ENCODE data around the gene MLPH. TPM values are rescaled to one million over a fixed set of nuclear protein-coding genes. Genes with fewer than 3 reads are reported as not detected.

MLPH gene
- total and polyA plus RNA-seq, 2 of the 13 experiments (the other 11 are each of a cell fraction or from before 2014, with no cell fraction given), result 0.12 TPM; not detected in 1

DNA sequence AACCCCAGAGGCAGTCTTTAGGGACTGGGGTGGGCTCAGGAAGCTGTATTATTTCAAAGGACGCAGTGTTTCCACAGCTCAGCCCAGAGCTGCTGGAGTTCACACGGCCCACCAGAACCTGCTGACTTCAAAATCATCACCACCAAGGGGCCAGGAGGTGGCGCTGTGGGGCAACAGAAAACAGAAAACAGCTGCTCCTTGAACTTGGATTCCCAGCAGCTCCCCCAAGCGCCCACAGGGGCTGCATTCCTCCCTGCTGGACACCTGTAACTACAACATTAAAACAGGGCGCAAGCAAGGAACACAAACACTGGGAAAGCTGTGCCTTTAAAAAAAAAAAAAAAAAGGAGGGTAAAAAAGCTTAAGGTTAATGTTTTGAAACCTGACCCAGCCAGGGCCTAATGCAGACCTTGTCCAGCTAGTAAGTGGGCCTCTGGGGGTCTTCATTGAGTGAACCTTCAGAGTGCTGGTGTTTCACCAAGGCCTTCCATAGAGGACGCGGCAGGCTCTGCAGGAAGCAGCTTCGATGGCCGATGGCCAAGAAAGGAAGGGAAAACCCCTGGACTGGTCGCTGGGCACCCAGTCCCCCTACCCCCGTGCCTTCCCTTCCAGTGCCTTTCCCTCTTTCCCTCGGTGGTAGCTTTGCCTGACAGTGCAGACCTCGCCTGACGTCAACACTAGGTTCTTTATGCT lies 25.9 kb downstream of the MLPH start (continued):
- no peak for TF ChIP-seq DMAP1 (CRISPR knock-in tag; IDR thresholded peaks at IDR 0.05)
- TF ChIP-seq, protein P1, sequence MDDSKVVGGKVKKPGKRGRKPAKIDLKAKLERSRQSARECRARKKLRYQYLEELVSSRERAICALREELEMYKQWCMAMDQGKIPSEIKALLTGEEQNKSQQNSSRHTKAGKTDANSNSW (CRISPR knock-in tag; IDR thresholded peaks at IDR 0.05; ENCODE audit: borderline replicate concordance), result no peak
- TF ChIP-seq KLF16 (CRISPR knock-in tag; IDR thresholded peaks at IDR 0.05), result peak in 1 of 2 experiments; percentile 44; a peak in 1 of 4 replicates
- TF ChIP-seq, protein P2, sequence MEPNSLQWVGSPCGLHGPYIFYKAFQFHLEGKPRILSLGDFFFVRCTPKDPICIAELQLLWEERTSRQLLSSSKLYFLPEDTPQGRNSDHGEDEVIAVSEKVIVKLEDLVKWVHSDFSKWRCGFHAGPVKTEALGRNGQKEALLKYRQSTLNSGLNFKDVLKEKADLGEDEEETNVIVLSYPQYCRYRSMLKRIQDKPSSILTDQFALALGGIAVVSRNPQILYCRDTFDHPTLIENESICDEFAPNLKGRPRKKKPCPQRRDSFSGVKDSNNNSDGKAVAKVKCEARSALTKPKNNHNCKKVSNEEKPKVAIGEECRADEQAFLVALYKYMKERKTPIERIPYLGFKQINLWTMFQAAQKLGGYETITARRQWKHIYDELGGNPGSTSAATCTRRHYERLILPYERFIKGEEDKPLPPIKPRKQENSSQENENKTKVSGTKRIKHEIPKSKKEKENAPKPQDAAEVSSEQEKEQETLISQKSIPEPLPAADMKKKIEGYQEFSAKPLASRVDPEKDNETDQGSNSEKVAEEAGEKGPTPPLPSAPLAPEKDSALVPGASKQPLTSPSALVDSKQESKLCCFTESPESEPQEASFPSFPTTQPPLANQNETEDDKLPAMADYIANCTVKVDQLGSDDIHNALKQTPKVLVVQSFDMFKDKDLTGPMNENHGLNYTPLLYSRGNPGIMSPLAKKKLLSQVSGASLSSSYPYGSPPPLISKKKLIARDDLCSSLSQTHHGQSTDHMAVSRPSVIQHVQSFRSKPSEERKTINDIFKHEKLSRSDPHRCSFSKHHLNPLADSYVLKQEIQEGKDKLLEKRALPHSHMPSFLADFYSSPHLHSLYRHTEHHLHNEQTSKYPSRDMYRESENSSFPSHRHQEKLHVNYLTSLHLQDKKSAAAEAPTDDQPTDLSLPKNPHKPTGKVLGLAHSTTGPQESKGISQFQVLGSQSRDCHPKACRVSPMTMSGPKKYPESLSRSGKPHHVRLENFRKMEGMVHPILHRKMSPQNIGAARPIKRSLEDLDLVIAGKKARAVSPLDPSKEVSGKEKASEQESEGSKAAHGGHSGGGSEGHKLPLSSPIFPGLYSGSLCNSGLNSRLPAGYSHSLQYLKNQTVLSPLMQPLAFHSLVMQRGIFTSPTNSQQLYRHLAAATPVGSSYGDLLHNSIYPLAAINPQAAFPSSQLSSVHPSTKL (CRISPR knock-in tag; IDR thresholded peaks at IDR 0.05), result peak; percentile 68
- peak; percentile 59; the same call in 1 of the 2 replicates for TF ChIP-seq ISL2 (CRISPR knock-in tag; IDR thresholded peaks at IDR 0.05)
- TF ChIP-seq ZMYM4 (CRISPR knock-in tag; IDR thresholded peaks at IDR 0.05), result peak; percentile 34; the same call in 1 of the 2 replicates
- TF ChIP-seq KLF6 (CRISPR knock-in tag; IDR thresholded peaks at IDR 0.05), result peak; percentile 44; the same call in 1 of the 2 replicates
- TF ChIP-seq ZNF205 (CRISPR knock-in tag; IDR thresholded peaks at IDR 0.05), result 0 out of 2 replicates have a peak, but pooled peaks have one; percentile 64
- TF ChIP-seq ZNF563 (CRISPR knock-in tag; IDR thresholded peaks at IDR 0.05), result 0 out of 2 replicates have a peak, but pooled peaks have one; percentile 53
- 0 out of 2 replicates have a peak, but pooled peaks have one; percentile 41 for TF ChIP-seq ZBTB42 (CRISPR knock-in tag; IDR thresholded peaks at IDR 0.05)
- 0 out of 2 replicates have a peak, but pooled peaks have one; percentile 18 for TF ChIP-seq ZFY (CRISPR knock-in tag; IDR thresholded peaks at IDR 0.05)
- no peak for TF ChIP-seq KDM5A (IDR thresholded peaks at IDR 0.05; ENCODE audit: borderline replicate concordance, low read length)
- TF ChIP-seq ZNF20 (CRISPR knock-in tag; IDR thresholded peaks at IDR 0.05), result no peak
- no peak for TF ChIP-seq ZNF121 (CRISPR knock-in tag; IDR thresholded peaks at IDR 0.05)
- 0 out of 2 replicates have a peak, but pooled peaks have one; percentile 20 for TF ChIP-seq ZNF329 (CRISPR knock-in tag; IDR thresholded peaks at IDR 0.05; ENCODE audit: low read depth)
- peak; percentile 58; the same call in 1 of the 2 replicates for TF ChIP-seq ZFP37 (CRISPR knock-in tag; IDR thresholded peaks at IDR 0.05; ENCODE audit: borderline replicate concordance)
- TF ChIP-seq ZNF124 (CRISPR knock-in tag; IDR thresholded peaks at IDR 0.05), result 0 out of 2 replicates have a peak, but pooled peaks have one; percentile 39
- TF ChIP-seq, protein P3, sequence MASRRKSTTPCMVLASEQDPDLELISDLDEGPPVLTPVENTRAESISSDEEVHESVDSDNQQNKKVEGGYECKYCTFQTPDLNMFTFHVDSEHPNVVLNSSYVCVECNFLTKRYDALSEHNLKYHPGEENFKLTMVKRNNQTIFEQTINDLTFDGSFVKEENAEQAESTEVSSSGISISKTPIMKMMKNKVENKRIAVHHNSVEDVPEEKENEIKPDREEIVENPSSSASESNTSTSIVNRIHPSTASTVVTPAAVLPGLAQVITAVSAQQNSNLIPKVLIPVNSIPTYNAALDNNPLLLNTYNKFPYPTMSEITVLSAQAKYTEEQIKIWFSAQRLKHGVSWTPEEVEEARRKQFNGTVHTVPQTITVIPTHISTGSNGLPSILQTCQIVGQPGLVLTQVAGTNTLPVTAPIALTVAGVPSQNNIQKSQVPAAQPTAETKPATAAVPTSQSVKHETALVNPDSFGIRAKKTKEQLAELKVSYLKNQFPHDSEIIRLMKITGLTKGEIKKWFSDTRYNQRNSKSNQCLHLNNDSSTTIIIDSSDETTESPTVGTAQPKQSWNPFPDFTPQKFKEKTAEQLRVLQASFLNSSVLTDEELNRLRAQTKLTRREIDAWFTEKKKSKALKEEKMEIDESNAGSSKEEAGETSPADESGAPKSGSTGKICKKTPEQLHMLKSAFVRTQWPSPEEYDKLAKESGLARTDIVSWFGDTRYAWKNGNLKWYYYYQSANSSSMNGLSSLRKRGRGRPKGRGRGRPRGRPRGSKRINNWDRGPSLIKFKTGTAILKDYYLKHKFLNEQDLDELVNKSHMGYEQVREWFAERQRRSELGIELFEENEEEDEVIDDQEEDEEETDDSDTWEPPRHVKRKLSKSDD (CRISPR knock-in tag; IDR thresholded peaks at IDR 0.05; ENCODE audit: low read depth), result no peak
- TF ChIP-seq ZNF232 (CRISPR knock-in tag; IDR thresholded peaks at IDR 0.05; ENCODE audit: borderline replicate concordance), result peak; percentile 58; the same call in 1 of the 2 replicates
- TF ChIP-seq RXRB (CRISPR knock-in tag; IDR thresholded peaks at IDR 0.05; ENCODE audit: borderline replicate concordance), result peak; percentile 72; the same call in 1 of the 2 replicates
- TF ChIP-seq FOXA3 (CRISPR knock-in tag; IDR thresholded peaks at IDR 0.05), result peak; percentile 61
- no peak for TF ChIP-seq ZNF30 (CRISPR knock-in tag; IDR thresholded peaks at IDR 0.05)
- peak; percentile 67; the same call in 1 of the 2 replicates for TF ChIP-seq IRF2 (CRISPR knock-in tag; IDR thresholded peaks at IDR 0.05)
- no peak for TF ChIP-seq CCDC6 (CRISPR knock-in tag; IDR thresholded peaks at IDR 0.05)
